HS-27A (cell line): Measurements from ENCODE around the gene GTSE1.
"Not testable (repeated sequence)": the region's sequence is repeated elsewhere in the genome, so short reads cannot be mapped to it uniquely, and the experiment has no call there.

Experiments used
- DNase-seq: peaks from one replicate; pipeline ENCODE4 v3.0.0-alpha.2; 2012; ENCODE audit warnings: low read depth, missing footprints

GTSE1 gene, protein sequence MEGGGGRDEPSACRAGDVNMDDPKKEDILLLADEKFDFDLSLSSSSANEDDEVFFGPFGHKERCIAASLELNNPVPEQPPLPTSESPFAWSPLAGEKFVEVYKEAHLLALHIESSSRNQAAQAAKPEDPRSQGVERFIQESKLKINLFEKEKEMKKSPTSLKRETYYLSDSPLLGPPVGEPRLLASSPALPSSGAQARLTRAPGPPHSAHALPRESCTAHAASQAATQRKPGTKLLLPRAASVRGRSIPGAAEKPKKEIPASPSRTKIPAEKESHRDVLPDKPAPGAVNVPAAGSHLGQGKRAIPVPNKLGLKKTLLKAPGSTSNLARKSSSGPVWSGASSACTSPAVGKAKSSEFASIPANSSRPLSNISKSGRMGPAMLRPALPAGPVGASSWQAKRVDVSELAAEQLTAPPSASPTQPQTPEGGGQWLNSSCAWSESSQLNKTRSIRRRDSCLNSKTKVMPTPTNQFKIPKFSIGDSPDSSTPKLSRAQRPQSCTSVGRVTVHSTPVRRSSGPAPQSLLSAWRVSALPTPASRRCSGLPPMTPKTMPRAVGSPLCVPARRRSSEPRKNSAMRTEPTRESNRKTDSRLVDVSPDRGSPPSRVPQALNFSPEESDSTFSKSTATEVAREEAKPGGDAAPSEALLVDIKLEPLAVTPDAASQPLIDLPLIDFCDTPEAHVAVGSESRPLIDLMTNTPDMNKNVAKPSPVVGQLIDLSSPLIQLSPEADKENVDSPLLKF

DNA sequence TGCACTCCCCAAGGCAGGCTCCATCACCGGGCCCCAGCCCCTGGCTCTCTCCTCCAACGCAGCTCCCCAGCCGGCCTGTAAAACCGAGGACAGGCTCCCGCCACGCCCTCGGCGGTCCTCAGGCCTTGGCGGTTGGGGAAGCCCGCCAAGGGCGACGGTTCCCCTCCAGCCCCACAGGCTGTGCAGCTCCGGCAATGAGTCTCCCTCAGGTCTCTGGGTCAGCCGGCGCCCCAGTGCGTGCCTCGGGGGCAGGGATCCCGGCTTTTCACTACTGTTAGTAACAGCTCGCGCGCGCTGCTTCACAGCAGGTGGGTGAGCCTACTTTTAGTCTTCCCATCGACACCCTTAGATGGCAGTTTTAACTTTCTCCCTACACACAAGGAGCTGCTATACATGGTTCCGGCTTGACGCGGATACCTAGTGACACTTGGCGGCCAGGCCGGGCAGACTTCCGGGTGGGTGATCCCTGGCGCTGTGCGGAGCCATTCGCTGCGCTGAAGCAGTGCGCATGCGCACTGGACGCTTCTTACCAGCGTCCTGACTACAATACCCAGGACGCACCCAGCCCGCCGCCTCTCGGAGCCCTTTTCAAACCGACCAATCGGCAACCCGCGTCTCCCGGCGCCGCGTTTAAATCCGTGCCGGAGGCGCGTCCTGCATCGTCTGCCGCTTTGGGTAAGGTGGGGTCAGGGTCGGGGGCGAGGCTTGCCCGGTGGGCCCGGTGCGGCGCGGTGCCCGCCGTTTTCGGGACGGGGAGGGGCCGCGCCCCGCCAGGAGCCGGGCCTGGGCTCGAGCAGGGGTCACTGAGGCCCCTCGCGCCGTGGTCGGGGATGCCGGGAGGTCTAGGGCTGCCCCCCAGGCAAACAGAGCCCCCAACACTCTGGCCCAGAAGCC lies at the start of gene GTSE1:
TSS of gene GTSE1 (plus strand) at position 614 of the 894 bp plus-strand sequence. CDS start 531 bp downstream, outside the sequence.
- peak; percentile 92 for DNase-seq

DNA sequence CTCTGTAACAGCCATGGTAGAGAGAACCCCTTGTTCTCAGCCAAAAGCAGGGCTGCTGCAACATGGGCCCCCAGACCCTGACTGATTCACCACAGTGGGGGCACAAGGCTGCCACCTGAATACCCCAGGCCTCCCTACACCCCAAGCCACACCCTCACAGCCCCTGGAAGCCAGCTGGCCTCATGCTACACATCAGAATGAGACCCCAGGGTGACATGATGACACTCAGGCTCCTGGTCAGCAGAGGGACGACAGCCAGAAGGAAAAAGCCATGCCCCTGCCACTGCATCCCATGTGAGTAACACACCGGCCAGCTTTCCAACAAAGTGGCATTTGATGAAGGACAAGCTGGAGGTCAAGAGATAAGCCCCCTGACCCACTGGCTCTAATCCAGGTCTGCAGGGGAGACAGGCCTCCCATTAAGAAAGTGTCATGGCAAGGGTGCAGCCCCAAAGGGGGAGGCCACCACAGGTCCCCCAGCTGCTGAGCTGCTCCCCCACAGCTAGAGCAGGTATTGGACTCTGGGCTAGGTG lies 49.2 kb upstream of the GTSE1 start:
- no peak for DNase-seq

DNA sequence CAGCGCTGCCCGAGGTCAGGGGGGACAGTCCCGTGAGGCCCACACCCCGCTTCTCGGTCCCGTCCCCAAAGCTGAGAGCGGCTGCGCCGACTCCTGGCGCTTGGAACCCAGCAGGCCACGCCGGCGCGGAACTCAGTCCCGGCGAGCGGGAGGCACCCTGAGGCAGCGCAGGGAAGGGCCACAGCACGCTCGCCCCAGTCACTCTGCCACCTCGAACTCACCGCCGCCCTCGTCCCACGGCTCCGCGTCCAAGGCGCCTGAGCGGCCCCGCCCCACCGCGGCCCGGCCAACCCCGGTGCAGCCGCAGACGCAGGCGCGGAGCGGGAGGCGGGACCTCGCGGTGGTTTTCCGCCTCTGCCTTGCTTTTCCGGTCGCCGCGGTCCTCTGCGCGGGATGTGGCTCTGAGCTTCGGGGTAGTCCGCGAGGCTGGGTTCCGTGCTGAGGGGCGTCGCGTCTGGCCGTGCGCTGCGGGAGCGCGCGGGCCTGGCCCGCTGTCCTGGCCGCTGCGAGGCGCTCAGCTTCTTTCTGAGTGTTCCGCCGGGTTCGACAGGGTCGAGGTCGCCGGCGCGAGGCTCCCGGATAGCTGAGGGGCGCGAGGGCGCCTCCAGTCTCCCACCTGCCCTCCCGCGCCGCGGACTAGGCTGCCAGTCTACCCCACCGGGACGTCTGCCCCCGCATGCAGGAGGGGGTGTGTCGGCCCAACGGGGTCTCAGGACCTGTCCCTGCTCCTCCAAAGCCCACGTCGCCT lies 46.5 kb upstream of the GTSE1 start, which contains the start of gene CDPF1:
TSS of gene CDPF1 (minus strand) at position 259 of the 748 bp plus-strand sequence. CDS start 2,009 bp downstream, outside the sequence.
- DNase-seq, result peak; percentile 47

DNA sequence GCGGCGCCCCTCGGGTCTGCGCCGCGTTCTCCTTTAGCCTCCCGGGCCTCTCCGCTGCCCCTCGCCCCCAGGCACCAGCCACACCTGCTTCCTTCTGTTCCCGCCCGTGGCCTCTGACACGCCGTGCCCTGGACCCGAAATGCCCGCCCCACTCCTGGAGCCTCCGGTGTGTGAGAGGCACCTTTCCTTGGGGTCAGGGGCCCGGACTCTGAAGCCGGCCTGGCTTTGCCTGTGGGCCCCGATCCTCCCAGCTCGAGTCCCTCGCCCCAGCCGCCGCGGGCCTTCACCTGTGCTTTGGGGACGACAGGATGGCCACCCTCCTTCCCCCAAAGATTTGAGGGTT lies 45.9 kb upstream of the GTSE1 start:
- no peak for DNase-seq

DNA sequence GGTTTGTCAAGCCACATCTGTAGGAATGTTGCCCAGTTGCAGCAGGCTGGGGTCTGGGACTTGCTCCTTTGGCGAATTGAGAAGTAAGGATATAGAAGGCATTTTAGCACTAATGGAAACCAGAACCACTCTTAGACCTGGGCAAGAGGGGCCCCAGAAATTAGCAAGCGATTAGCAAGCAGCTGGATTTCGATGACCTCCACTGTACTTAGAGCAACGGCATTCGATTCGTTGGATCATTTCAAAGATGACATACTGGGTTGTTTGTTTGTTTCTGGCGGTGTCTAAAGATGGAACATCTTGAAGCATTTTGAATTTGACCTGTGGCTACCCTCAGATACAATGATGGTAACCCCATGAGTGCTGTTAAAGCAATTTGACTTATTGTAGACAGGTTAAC lies 45.4 kb upstream of the GTSE1 start:
- DNase-seq, result no peak

DNA sequence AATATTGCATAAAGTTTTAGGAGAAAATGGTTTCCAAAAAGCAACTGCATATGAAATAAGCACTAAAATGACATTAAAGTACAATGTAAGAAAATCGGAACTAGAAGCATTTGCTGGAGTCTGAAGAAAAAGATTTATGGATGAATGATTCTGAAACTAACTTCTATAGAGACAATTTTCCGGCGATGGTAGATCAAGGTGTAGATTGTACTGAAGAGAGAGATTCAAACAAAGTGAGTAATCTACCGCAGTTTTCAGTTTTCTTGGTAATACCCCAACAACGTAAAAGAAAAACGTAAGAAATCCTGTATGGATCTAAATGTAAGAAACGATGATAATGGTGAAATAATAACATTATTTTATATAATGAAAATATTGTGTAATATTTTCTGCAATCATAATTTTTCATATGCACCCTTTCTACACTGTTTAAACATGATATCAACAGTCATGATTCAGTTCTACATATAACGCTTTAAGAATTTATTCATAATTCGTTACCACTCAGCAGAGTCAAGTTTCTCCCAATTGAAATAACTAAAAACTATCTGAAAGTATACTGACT lies 44.8 kb upstream of the GTSE1 start:
- no peak for DNase-seq

DNA sequence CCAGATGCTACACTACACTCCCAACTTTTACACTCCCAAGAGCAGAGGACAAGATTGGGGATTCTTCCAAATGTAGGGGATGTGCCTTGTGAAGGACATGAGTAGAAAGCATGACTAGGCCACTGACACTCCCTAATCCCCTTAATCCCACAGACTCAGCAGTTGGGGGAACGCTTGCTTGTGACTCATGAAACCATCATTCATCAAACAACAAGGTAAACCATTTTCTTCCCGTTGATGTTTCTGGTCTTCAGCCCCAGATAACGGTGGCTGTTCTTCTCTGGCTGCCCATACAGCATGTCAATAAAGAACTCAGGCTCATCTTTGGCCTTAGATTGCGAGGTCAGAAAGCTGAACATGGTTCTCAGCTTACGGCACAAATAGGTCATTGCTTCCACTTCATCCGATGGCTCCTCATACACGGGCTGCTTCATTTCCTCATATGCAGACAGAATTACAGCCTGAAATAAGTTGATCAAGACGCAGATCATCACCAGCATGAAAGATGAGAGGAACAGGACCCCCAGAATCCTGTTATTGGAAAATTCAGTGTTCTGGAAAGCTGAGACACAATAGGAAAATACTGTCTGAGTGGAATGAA lies 40.2 kb upstream of the GTSE1 start:
- no peak for DNase-seq

DNA sequence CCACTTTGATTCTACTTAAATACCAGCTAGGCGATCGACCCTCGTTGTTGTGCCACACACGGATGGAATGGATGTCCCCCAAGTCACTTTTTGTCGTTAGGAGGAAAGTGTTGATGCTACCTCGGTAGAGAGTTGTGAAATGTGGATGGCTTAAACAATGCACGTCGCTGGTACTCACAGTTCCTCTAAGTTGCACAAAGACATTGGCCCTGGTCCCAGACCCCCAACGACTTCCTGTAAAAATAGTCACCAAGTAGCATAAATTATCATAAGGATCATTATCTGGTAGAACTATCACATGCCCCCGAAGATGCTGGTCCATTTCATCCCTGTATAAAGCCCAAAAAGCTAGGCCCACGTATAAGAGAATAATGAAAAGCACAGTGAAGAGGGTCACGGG lies 37.3 kb upstream of the GTSE1 start:
- no peak for DNase-seq

DNA sequence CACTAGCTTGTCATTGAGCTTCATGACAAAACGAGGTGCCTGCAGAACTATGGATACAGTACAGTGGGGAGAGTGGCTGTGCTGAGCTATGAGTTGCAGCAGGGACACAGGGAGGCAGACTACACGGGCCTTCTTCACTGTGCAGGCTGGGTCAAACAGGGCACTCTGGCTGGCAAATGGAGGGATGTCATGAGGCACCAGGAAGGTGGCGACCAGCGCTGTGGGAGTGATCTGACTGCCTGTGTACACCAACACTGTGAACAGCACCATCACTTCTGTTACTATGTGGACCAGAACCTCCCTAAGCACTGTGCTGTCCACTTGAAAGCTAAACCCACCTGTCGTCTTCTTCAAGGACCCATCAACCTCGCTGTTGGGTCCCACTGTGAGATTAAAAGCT lies 36.6 kb upstream of the GTSE1 start:
- no peak for DNase-seq

DNA sequence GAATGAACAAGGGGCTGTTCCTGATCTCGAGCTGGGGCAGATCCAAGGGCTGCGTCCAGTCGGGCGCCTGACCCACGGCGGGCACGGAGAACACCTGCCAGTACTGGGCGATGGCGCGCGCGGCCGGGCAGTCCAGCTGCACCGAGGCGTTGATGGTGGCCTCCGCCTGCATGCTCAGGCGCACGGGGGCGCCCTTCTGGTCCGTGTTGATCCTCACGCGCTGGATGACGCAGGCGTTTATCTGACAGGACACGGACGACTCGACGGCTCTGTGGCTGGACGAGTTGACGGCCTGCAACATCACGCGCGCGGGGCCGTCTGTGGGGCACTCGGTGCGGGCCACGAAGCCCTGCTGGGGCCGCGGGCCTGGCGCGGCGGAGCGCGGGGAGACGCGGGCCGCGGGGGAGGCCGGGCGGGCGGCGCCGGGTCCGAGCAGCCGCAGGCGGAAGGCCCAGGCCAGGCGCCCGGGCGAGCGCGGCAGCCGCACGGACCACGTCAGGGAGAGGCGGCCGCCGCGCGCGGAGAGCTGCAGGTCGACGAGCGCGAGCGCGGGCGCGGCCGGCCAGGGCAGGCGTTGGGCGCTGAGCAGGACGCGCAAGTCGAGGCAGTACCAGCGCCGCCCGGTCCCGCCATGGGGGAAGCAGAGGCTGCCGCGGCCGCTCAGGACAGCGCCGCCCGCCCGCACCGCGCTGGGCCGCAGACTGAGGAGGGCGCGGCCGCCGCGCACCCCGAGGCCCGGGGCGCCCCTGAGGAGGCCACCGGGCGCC lies 34.0 kb upstream of the GTSE1 start:
- no peak for DNase-seq

DNA sequence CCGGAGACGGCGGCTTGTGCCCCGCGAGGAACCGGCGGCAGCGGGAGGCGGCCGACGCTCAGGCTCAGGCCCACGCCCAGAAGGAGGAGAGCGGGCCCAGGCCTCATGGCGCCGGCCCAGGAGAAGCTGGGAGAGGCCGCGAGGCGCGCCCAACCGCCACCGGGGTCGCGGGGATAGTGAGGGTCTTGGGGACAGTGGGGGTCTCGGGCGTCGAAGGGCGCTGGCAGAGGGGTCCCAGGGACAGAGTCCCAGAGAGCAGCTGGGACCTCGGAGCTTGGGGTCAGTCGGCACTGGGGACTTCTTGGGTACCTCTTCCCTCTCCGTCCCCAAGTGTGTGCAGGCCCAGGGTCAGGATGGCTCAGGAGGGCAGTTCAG lies 33.5 kb upstream of the GTSE1 start, which contains the start of gene PKDREJ:
TSS of gene PKDREJ (minus strand) at position 128 of the 375 bp plus-strand sequence. CDS start at position 107, 21 bp downstream.
- DNase-seq, result no peak

DNA sequence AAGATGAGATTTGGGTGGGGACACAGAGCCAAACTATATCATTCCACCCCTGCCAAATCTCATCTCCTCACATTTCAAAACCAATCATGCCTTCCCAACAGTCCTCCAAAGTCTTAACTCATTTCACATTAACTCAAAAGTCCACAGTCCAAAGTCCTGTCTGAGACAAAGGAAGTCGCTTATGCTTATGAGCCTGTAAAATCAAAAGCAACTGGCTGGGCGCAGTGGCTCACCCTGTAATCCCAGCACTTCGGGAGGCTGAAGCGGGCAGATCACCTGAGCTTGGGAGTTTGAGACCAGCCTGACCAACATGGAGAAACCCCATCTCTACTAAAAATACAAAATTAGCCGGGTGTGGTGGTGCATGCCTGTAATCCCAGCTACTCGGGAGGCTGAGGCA lies 32.1 kb upstream of the GTSE1 start:
- not testable (repeated sequence) for DNase-seq

DNA sequence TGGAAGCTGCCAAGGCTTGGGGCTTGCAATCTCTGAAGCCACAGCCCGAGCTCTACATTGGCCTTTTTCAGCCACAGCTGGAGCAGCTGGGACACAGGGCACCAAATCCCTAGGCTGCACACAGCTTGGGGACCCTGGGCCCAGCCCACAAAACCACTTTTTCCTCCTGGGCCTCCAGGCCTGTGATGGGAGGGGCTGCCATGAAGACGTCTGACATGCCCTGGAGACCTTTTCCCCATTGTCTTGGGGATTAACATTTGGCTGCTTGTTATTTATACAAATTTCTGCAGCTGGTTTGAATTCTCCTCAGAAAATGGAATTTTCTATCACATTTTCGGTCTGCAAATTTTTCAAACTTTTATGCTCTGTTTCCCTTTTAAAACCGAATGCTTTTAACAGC lies 31.0 kb upstream of the GTSE1 start:
- DNase-seq, result not testable (repeated sequence)

DNA sequence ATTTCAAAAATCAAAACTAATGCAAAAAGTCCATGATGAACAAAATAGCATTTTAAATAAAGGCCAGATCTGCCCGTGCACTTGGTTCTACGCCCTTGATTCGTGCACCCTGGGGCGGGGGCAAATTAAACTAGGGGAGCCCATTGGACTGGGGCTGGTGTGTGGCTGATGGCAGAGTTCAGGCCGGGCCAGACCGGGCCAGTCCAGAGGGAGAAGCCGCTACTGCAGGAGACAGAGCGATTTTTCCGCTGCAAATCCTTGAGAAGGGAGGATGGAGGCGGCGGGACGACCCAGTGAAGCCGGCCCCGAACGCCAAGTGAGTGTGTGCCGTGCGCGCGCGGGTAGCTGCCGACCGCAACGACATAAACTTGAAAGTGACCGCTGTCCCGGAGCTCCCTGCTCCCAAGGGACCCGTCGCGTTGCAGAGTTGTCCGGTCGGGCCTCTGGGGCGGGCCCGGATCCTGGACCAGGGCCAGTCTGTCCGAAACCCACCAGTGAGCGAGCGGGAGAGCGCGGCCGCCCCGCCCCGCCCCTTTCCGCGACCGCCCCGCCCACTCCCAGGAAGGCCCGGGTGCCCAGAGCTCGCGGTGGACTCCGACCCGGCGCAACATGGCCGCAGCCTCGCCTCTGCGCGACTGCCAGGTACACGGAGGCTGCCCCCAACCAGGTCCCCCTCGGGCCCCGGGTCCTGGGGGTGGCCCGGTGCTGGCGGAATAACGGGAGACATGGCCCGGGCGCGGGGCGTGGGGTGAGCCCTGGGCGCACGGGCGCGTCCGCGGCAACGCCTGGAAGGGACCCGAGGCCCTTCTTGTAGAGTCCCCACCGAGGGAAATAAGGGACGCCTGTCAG lies 29.0 kb upstream of the GTSE1 start, which contains the start of gene TTC38:
TSS of gene TTC38 (plus strand) at position 578 of the 849 bp plus-strand sequence. CDS start at position 610, 32 bp downstream.
- DNase-seq, result peak; percentile 42

DNA sequence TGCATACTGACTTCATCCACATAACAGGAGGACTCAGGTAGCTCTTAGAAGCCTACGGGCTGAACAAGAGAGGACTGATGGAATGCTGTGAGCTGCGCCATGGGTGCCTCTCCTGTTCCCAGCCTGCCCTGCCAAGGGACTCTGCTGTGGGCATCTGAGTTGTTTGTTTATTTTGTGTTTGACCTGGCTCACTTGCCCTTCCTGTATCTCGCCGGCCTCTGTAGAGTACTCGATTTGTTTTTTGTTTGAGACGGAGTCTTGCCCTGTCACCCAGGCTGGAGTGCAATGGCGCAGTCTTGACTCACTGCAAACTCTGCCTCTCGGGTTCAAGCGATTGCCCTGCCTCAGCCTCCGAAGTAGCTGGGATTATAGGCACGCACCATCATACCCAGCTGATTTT lies 27.1 kb upstream of the GTSE1 start:
- DNase-seq, result no peak

DNA sequence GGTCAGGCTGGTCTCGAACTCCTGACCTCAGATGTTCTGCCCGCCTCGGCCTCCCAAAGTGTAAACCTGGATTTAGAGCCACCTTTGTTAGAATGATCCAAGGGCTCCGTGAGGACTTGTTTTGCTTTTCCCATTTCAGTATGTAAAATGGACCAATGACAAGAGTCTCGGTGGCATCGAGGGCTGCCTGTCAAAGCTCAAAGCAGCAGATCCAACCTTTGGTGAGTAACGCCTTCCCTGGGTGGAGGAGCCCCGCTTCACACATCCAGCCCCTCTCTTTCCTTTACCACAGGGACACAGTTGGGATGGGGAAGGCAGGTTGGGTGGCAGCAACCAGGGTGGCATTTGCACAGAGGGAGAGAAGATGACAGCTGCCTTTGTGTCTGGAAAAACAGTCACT lies 24.5 kb upstream of the GTSE1 start:
- no peak for DNase-seq

DNA sequence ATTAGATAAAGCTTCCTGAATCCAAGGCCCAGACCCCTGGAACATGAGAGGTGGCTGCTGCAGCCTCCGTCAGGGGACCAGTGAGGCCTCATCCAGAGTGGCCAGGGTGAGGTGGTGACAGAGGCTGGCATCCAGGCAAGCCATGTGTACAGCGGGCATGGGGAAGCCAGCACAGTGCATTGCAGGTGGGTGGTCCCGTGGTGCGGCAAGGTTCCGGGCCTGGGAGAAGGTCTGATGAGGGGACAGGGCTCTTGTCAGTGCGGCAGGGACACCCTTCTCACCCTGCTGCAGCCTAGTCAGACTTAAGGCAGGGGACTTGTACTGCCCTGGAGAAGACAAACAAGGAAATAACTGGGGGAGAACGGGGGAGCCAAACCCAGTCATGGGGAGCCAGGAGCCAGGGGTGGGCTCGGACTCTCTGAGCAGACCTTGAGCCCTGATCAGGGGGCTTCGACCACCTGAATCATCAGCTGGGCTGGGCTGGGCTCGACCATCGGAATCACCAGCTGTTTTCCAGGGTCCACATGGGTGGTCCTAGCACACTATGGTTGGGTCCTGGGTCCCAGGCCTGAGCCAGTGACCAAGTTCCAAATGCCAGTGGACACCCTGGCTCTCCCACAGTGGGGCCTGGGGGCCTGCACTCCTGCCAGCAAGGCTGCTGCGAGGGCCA lies 23.8 kb upstream of the GTSE1 start:
- no peak for DNase-seq
